OCI-LY7 (cell line): Measurements from ENCODE around the gene RBBP7. TPM values are rescaled to one million over a fixed set of nuclear protein-coding genes. Genes with fewer than 3 reads are reported as not detected.

Source experiments
- BruUV-seq: library from RNA; stranded (reverse); fragments of 400-500 nt; replicated peaks from 2 replicates; lab custom pipeline; 2021; lab: Mats Ljungman, UMichigan
- CTCF ChIA-PET: fragments of 300-600 bp; sonication (Branson Sonifier 250); formaldehyde crosslinking; loops from one replicate; lab custom pipeline; 2022; ENCODE audit warnings: antibody characterized with exemption; ENCODE audit not compliant: unreplicated experiment; lab: Charles Lee
- POLR2A ChIA-PET: fragments of 300-600 bp; sonication (Branson Sonifier 250); formaldehyde crosslinking; loops from one replicate; lab custom pipeline; 2022; ENCODE audit warnings: antibody characterized with exemption; lab: Charles Lee
- DNase-seq: peaks from one replicate; pipeline ENCODE4 v3.0.0-alpha.2; 2015; ENCODE audit warnings: low spot score
- H2AFZ ChIP-seq: fragments of 200-600 bp; sonication (generic), shearing (Covaris generic); 2 replicates; pipeline ENCODE4 v1.6.1; 2014; ENCODE audit warnings: mild to moderate bottlenecking, antibody characterized with exemption, low read length, moderate library complexity
- H3K27ac ChIP-seq: fragments of 200-600 bp; sonication (generic); 2 replicates; pipeline ENCODE4 v1.5.1; 2014; ENCODE audit warnings: mixed run types, low read depth, mild to moderate bottlenecking, moderate library complexity, low read length, inconsistent platforms; ENCODE audit not compliant: poor library complexity, severe bottlenecking
- H3K36me3 ChIP-seq: fragments of 200-600 bp; sonication (generic); 2 replicates; pipeline ENCODE4 v1.6.1; 2014; ENCODE audit warnings: mild to moderate bottlenecking, antibody characterized with exemption, low read length, moderate library complexity, mixed read lengths; ENCODE audit not compliant: insufficient read depth
- H3K4me1 ChIP-seq: fragments of 200-600 bp; sonication (generic); 2 replicates; pipeline ENCODE4 v1.5.1; 2014; ENCODE audit warnings: mild to moderate bottlenecking, low read length; ENCODE audit not compliant: insufficient read depth, poor library complexity, severe bottlenecking
- H3K4me2 ChIP-seq: fragments of 200-600 bp; sonication (generic); 2 replicates; pipeline ENCODE4 v1.6.1; 2014; ENCODE audit warnings: mild to moderate bottlenecking, low read length
- H3K4me3 ChIP-seq: fragments of 200-600 bp; sonication (generic); 2 replicates; pipeline ENCODE4 v1.5.1; 2014; ENCODE audit warnings: mild to moderate bottlenecking, low read depth, low read length; ENCODE audit not compliant: poor library complexity, severe bottlenecking
- H3K79me2 ChIP-seq: fragments of 200-600 bp; sonication (generic); 2 replicates; pipeline ENCODE4 v1.6.1; 2016; ENCODE audit warnings: low read depth, mild to moderate bottlenecking, low read length, moderate library complexity, mixed read lengths; ENCODE audit not compliant: insufficient read depth
- H3K9me2 ChIP-seq: fragments of 200-600 bp; sonication (generic); 2 replicates; pipeline ENCODE4 v1.6.1; 2016; ENCODE audit warnings: mild to moderate bottlenecking, low read length, mixed read lengths; ENCODE audit not compliant: insufficient read depth
- H3K9me3 ChIP-seq: fragments of 200-600 bp; sonication (generic); 2 replicates; pipeline ENCODE4 v1.6.1; 2014; ENCODE audit warnings: mild to moderate bottlenecking, mixed run types, low read length, mixed read lengths
- H4K20me1 ChIP-seq: fragments of 200-600 bp; sonication (generic); 2 replicates; pipeline ENCODE4 v1.6.1; 2014; ENCODE audit warnings: mild to moderate bottlenecking, antibody characterized with exemption, low read length, moderate library complexity, mixed read lengths; ENCODE audit not compliant: insufficient read depth
- CTCF ChIP-seq: fragments of 200-600 bp; sonication (generic); conservative IDR thresholded peaks from 2 replicates; pipeline ENCODE4 v1.5.1; 2014; ENCODE audit warnings: mild to moderate bottlenecking, antibody characterized with exemption, low read length, moderate library complexity, mixed read lengths
- EZH2phosphoT487 ChIP-seq: fragments of 200-600 bp; sonication (generic); IDR thresholded peaks from 2 replicates; pipeline ENCODE4 v1.6.1; 2018; ENCODE audit warnings: low read depth, borderline replicate concordance, mild to moderate bottlenecking, mixed run types, antibody characterized with exemption, low read length, moderate library complexity, mixed read lengths
- intact Hi-C: fragments of 100-400 bp; cut with micrococcal nuclease; formaldehyde crosslinking; loops from one replicate; pipeline ENCODE4 v1.10.0; 2022; ENCODE audit not compliant: unreplicated experiment
- total RNA-seq, 2 experiments: library from RNA; depleted of rRNA in 1 of 2; stranded (reverse); fragments of >200 nt in 1 of 2; shearing (Covaris generic) in 1 of 2; gene quantifications; 2 replicates each; pipeline ENCODE4 v1.2.3, GENCODE V29; 2014 to 2022

RBBP7 gene
- total RNA-seq, 2 experiments from 2014 or later, result 161 to 251 TPM

GRCh38 chrX:16874458-16875095 is 4.4 kb upstream of the RBBP7 start:
- Histone ChIP-seq H3K36me3 (no peaks in the 10 kb centered on the region), H3K79me2 (peaks cover under 1% of the 10 kb centered on the region; the same call in 1 of the 2 replicates), H2AFZ (peak overlapping the region; percentile 82; the same call in 1 of the 2 replicates), H3K4me2 (peak overlapping the region; percentile 99), H3K9me2 (no peaks in the 10 kb centered on the region), H4K20me1 (no peaks in the 10 kb centered on the region), H3K9me3 (no peaks in the 10 kb centered on the region), H3K27ac (peak overlapping the region; percentile 97), H3K4me3 (peak overlapping the region; percentile 29), H3K4me1 (peaks cover 52% of the 10 kb centered on the region)
- ChIA-PET POLR2A (interaction anchor here (0.5 to 5.0 kb wide), 6 partner anchors 8 to 185 kb away, joined by 3 to 73 read pairs (median 4); no protein-coding TSS in a partner anchor), CTCF (interaction anchor here (2.6 kb wide), 1 partner anchor 8 kb away, joined by 20 read pairs; no protein-coding TSS in a partner anchor)
- BruUV-seq, result no TSS peak
- TF ChIP-seq EZH2phosphoT487, result no peak
- TF ChIP-seq CTCF, result no peak
- no peak for DNase-seq
- intact Hi-C loops, result loop anchor here (5.0 kb wide), 1 partner anchor 87 kb away; the partner anchor contains the start of gene TXLNG

GRCh38 chrX:16873106-16873505 is 2.9 kb upstream of the RBBP7 start:
- CTCF ChIA-PET, result interaction anchor here (2.6 kb wide), 1 partner anchor 9 kb away, joined by 20 read pairs; no protein-coding TSS in a partner anchor
- peak; percentile 58 for DNase-seq
- Histone ChIP-seq H3K9me2 (no peaks in the 10 kb centered on the region), H3K27ac (peak overlapping the region; percentile 97), H3K4me3 (peak overlapping the region; percentile 29), H2AFZ (peak overlapping the region; percentile 81; the same call in 1 of the 2 replicates), H3K79me2 (peaks cover 15% of the 10 kb centered on the region), H3K4me2 (peak overlapping the region; percentile 99), H3K4me1 (peaks cover 57% of the 10 kb centered on the region), H3K9me3 (no peaks in the 10 kb centered on the region), H3K36me3 (peaks cover 13% of the 10 kb centered on the region), H4K20me1 (peaks cover 13% of the 10 kb centered on the region)
- intact Hi-C loops, result loop anchor here (1.0 to 5.0 kb wide), 2 partner anchors 19 to 86 kb away; partner anchors contain the start of gene TXLNG
- BruUV-seq, result no TSS peak
- TF ChIP-seq CTCF (no peak), EZH2phosphoT487 (no peak)
- POLR2A ChIA-PET, result interaction anchor here (0.7 to 5.0 kb wide), 3 partner anchors 10 to 74 kb away, joined by 3 to 73 read pairs (median 4); no protein-coding TSS in a partner anchor
